A549 (cell line): ENCODE results near the gene ACBD6. TPM values are rescaled to one million over a fixed set of nuclear protein-coding genes. Genes with fewer than 3 reads are reported as not detected.
A peak's percentile ranks its signal among the peaks of the same experiment; 100 is the strongest.

Experiments used
- ATAC-seq, 2 experiments: fragments of 200-7000 bp in 1 of 2; fragments of >200 bp in 1 of 2; cut with Nextera tagmentation in 1 of 2; cut with Tn5 transposase in 1 of 2; 3 replicates each; pipeline versions ENCODE4 v1.8.0 to v1.9.1; 2018 to 2020; ENCODE audit warnings: mild to moderate bottlenecking in 1 of 2, moderate library complexity in 1 of 2
- CTCF ChIA-PET: fragments of 300-600 bp; sonication (Branson Sonifier 250); formaldehyde crosslinking; extraction: SDS; loops from one replicate; lab custom pipeline; 2021; ENCODE audit warnings: antibody characterized with exemption, inconsistent platforms; lab: Yijun Ruan, JAX
- POLR2A ChIA-PET: fragments of 350-600 bp; formaldehyde crosslinking; extraction: SDS; loops from one replicate; lab custom pipeline; 2021; ENCODE audit warnings: antibody characterized with exemption, inconsistent platforms; lab: Yijun Ruan, JAX
- DNase-seq, 2 experiments: peaks; one replicate each; pipeline versions ENCODE4 v3.0.0 to v3.0.0-alpha.2; 2011 to 2016; ENCODE audit warnings: low read depth in 1 of 2, low spot score in 1 of 2
- FAIRE-seq: peaks from 2 replicates; lab custom pipeline; 2011; peaks lifted over from hg19 to GRCh38; lab: Jason Lieb, UNC
- H3K27ac ChIP-seq, 2 experiments: fragments of >200 bp; sonication (Bioruptor Twin); formaldehyde crosslinking; 3 replicates each; pipeline ENCODE4 v1.5.1; 2016 to 2017
- H3K4me1 ChIP-seq: fragments of >200 bp; sonication (Bioruptor Twin); formaldehyde crosslinking; 3 replicates; pipeline ENCODE4 v1.6.1; 2016
- H3K4me2 ChIP-seq: fragments of >200 bp; sonication (Bioruptor Twin); formaldehyde crosslinking; 3 replicates; pipeline ENCODE4 v1.6.1; 2016
- H3K4me3 ChIP-seq: fragments of >200 bp; sonication (Bioruptor Twin); formaldehyde crosslinking; 3 replicates; pipeline ENCODE4 v1.5.1; 2016
- H3K9me3 ChIP-seq: fragments of >200 bp; sonication (Bioruptor Twin); formaldehyde crosslinking; 3 replicates; pipeline ENCODE4 v1.6.1; 2016
- BHLHE40 ChIP-seq: IDR thresholded peaks from 2 replicates; pipeline ENCODE4 v1.6.1; 2012; ENCODE audit warnings: low read depth, low read length, inconsistent platforms
- CBX8 ChIP-seq: fragments of 200-600 bp; sonication (generic); IDR thresholded peaks from 2 replicates; pipeline ENCODE4 v1.6.1; 2016
- EHMT2 ChIP-seq: fragments of 200-600 bp; sonication (generic); IDR thresholded peaks from 2 replicates; pipeline ENCODE4 v1.6.1; 2016; ENCODE audit warnings: antibody characterized with exemption, low read depth, mild to moderate bottlenecking, moderate library complexity
- FOSB ChIP-seq: fragments of 250-450 bp; sonication (Bioruptor Pico); IDR thresholded peaks from 2 replicates; pipeline ENCODE4 v1.5.0; 2020; ENCODE audit warnings: mild to moderate bottlenecking, moderate library complexity
- FOSL2 ChIP-seq, 2 experiments: fragments of 450-650 bp in 1 of 2; fragments of >200 bp in 1 of 2; sonication (Bioruptor Twin) in 1 of 2; formaldehyde crosslinking; IDR thresholded peaks; 2 replicates each; pipeline versions ENCODE4 v1.5.0 to v1.6.1; 2016 to 2020; ENCODE audit warnings: mild to moderate bottlenecking in 1 of 2, moderate library complexity in 1 of 2
- HDAC2 ChIP-seq: fragments of 200-600 bp; sonication (generic); IDR thresholded peaks from 2 replicates; pipeline ENCODE4 v1.6.1; 2016
- HOXA7 ChIP-seq: fragments of 250-450 bp; sonication (Bioruptor Pico); IDR thresholded peaks from 2 replicates; pipeline ENCODE4 v1.5.0; 2020; ENCODE audit warnings: mild to moderate bottlenecking, moderate library complexity
- HOXB5 ChIP-seq: fragments of 250-450 bp; sonication (Bioruptor Pico); IDR thresholded peaks from 2 replicates; pipeline ENCODE4 v1.5.0; 2020; ENCODE audit warnings: mild to moderate bottlenecking, moderate library complexity
- JUN ChIP-seq, 2 experiments: fragments of >200 bp; sonication (Bioruptor Twin); formaldehyde crosslinking; IDR thresholded peaks; 2 replicates in 1 of 2; 3 replicates in 1 of 2; pipeline ENCODE4 v1.6.1; 2016 to 2017
- JUNB ChIP-seq: fragments of >200 bp; sonication (Bioruptor Twin); formaldehyde crosslinking; IDR thresholded peaks from 2 replicates; pipeline ENCODE4 v1.6.1; 2016
- KDM1A ChIP-seq: fragments of 200-600 bp; sonication (generic); IDR thresholded peaks from 2 replicates; pipeline ENCODE4 v1.6.1; 2016; ENCODE audit warnings: low read depth, mild to moderate bottlenecking
- KDM5A ChIP-seq: fragments of 200-600 bp; sonication (generic); IDR thresholded peaks from 2 replicates; pipeline ENCODE4 v1.6.1; 2016; ENCODE audit warnings: antibody characterized with exemption, mild to moderate bottlenecking
- MAFK ChIP-seq: fragments of 450-650 bp; IDR thresholded peaks from 2 replicates; pipeline ENCODE4 v1.6.1; 2014; ENCODE audit not compliant: partially characterized antibody
- MAZ ChIP-seq: fragments of 150-350 bp; IDR thresholded peaks from 2 replicates; pipeline ENCODE4 v1.6.1; 2014; ENCODE audit warnings: antibody characterized with exemption, low read depth, low read length, borderline replicate concordance
- MYC ChIP-seq: IDR thresholded peaks from 2 replicates; pipeline ENCODE4 v1.6.1; 2012; ENCODE audit warnings: mild to moderate bottlenecking, inconsistent platforms, low read length, improper control_type of control experiment, borderline replicate concordance
- NFE2L2 ChIP-seq: fragments of 150-350 bp; conservative IDR thresholded peaks from 2 replicates; pipeline ENCODE4 v1.6.1; 2014; ENCODE audit warnings: low read length
- NPAS2 ChIP-seq: fragments of 250-450 bp; sonication (Bioruptor Pico); IDR thresholded peaks from 2 replicates; pipeline ENCODE4 v1.8.0; 2022; ENCODE audit warnings: mild to moderate bottlenecking, moderate library complexity, borderline replicate concordance
- NR3C1 ChIP-seq: fragments of >200 bp; sonication (Bioruptor Twin); formaldehyde crosslinking; IDR thresholded peaks from 3 replicates; pipeline ENCODE4 v1.6.1; 2017
- POLR2AphosphoS2 ChIP-seq: conservative IDR thresholded peaks from 2 replicates; pipeline ENCODE4 v1.6.1; 2012; ENCODE audit warnings: low read length, improper control_type of control experiment, inconsistent platforms
- RAD21 ChIP-seq, 2 experiments: fragments of >200 bp in 1 of 2; sonication (Bioruptor Twin) in 1 of 2; formaldehyde crosslinking in 1 of 2; IDR thresholded peaks in 1 of 2; conservative IDR thresholded peaks in 1 of 2; 2 replicates in 1 of 2; 3 replicates in 1 of 2; pipeline ENCODE4 v1.6.1; 2012 to 2018; ENCODE audit warnings: inconsistent platforms in 1 of 2
- RARB ChIP-seq: fragments of 250-450 bp; sonication (Bioruptor Pico); IDR thresholded peaks from 2 replicates; pipeline ENCODE4 v1.8.0; 2021; ENCODE audit warnings: mild to moderate bottlenecking, moderate library complexity
- RCOR1 ChIP-seq: fragments of 150-350 bp; IDR thresholded peaks from 2 replicates; pipeline ENCODE4 v1.6.1; 2014; ENCODE audit warnings: antibody characterized with exemption, low read length, low read depth
- RFX5 ChIP-seq: fragments of 450-650 bp; IDR thresholded peaks from 2 replicates; pipeline ENCODE4 v1.7.1; 2014; ENCODE audit warnings: antibody characterized with exemption, mild to moderate bottlenecking, moderate library complexity
- SMC3 ChIP-seq: fragments of >200 bp; sonication (Bioruptor Twin); formaldehyde crosslinking; IDR thresholded peaks from 3 replicates; pipeline ENCODE4 v1.6.1; 2018; ENCODE audit warnings: inconsistent platforms
- ZSCAN20 ChIP-seq: fragments of 250-450 bp; sonication (Bioruptor Pico); IDR thresholded peaks from 2 replicates; pipeline ENCODE4 v1.8.0; 2022; ENCODE audit warnings: mild to moderate bottlenecking, moderate library complexity
- WGBS: methylation state at CpG from one replicate; pipeline ENCODE4 v1.1.6; 2017; ENCODE audit errors: missing lambda C conversion rate; 5-methylcytosine and 5-hydroxymethylcytosine counted together
- polyA plus RNA-seq, 4 experiments: library from polyadenylated mRNA; depleted of rRNA in 3 of 4; stranded (reverse); fragments of >200 nt; fragmentation: RNase III in 1 of 4; extraction: RNeasy Plus Mini Kit Qiagen cat#74134 plus additional on column Dnase treatment in 1 of 4; gene quantifications; 2 replicates in 3 of 4; 3 replicates in 1 of 4; pipeline ENCODE4 v1.2.3, GENCODE V29; 2011 to 2017
- TF ChIP-seq, protein P1 (sequence below): fragments of >200 bp; sonication (Bioruptor Twin); formaldehyde crosslinking; IDR thresholded peaks from 2 replicates; pipeline ENCODE4 v1.6.1; 2016
- TF ChIP-seq, protein P2 (sequence below): IDR thresholded peaks from 2 replicates; pipeline ENCODE4 v1.6.1; 2012
- TF ChIP-seq, protein P3 (sequence below): fragments of 150-350 bp; IDR thresholded peaks from 2 replicates; pipeline ENCODE4 v1.6.1; 2014; ENCODE audit warnings: low read depth, mild to moderate bottlenecking, low read length

The ACBD6 gene
- polyA plus RNA-seq, 2 of the 4 experiments (the other 2 are of a cell fraction), result 61.4 to 91.3 TPM

DNA sequence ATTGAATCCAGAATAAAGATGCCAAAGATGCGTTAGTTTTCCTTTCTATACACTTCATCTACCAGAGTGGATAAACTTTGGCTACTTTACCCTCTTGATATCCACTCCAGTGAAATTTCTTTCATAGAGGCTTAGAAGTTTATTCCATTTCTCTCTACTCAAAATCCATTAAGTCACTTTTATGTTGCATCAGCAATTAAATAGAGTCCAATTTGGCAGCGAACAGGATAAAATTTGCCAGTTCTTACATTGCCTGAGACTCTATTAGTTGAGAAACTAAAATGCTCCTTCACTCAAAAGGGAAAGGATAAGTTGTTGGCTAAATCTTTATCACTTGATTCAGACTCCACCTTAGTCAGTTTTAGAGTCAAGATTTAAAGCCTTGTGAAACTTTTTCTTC is 57.9 kb downstream of the ACBD6 start:
- ChIA-PET CTCF (no interaction called here), POLR2A (no interaction called here)
- no peak for TF ChIP-seq RFX5
- peak; percentile 79 for TF ChIP-seq MAFK
- DNase-seq (no peak), FAIRE-seq (no peak), ATAC-seq (no peak)
- Histone ChIP-seq H3K4me2 (no peak overlapping the region), H3K4me3 (no peak overlapping the region), H3K27ac (no peak overlapping the region), H3K4me1 (no peaks in the 10 kb centered on the region), H3K9me3 (peaks cover 6% of the 10 kb centered on the region)
- WGBS, result 94% methylated on average over 2 of the region's 2 CpGs

DNA sequence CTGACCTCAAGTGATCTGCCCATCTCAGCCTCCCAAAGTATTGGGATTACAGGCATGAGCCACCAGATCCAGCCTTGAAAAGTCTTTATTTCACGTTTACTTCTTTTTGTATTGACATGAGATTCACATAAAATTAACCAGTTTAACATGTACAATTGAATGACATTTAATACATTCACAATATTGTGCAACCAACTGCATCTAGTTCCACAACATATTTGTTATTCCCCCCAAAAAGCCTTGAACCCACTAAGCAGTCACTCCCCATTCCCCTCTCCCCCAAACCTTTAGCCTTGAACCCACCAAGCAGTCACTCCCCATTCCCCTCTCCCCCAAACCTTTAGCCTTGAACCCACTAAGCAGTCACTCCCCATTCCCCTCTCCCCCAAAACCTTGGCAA is 62.0 kb downstream of the ACBD6 start:
- CTCF ChIA-PET, result no interaction called here
- H3K4me2 ChIP-seq, result no peak overlapping the region
- no peak for TF ChIP-seq FOSL2 (IDR thresholded peaks at IDR 0.05)
- TF ChIP-seq FOSL2 (CRISPR knock-in tag; IDR thresholded peaks at IDR 0.05), result no peak
- TF ChIP-seq ZSCAN20 (CRISPR knock-in tag), result no peak
- TF ChIP-seq NR3C1, result no peak
- no peak for TF ChIP-seq MYC
- no peak for TF ChIP-seq SMC3
- TF ChIP-seq, all 56 proteins: peak for 0
- H3K27ac ChIP-seq, result no peak overlapping the region
- ATAC-seq (no peak), FAIRE-seq (no peak), DNase-seq (no peak)
- WGBS, result 100% methylated on average over 1 of the region's 1 CpG
- peaks cover 6% of the 10 kb centered on the region for H3K9me3 ChIP-seq
- H3K4me3 ChIP-seq, result no peak overlapping the region
- H3K4me1 ChIP-seq, result no peaks in the 10 kb centered on the region
- POLR2A ChIA-PET, result no interaction called here

DNA sequence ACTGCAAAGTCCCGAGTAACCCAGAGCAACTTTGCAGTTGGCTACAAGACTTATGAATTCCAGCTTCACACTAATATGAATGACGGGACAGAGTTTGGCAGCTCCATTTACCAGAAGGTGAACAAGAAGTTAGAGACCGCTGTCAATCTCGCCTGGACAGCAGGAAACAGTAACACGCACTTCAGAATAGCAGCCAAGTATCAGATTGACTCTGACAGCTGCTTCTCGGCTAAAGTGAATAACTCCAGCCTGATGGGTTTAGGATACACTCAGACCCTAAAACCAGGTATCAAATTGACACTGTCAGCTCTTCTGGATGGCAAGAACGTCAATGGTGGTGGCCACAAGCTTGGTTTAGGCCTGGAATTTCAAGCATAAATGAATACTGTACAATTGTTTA is 66.8 kb downstream of the ACBD6 start:
- TF ChIP-seq KDM5A, result no peak
- TF ChIP-seq HOXA7 (CRISPR knock-in tag), result no peak
- no peak for TF ChIP-seq NR3C1
- TF ChIP-seq RAD21 (conservative IDR thresholded peaks at IDR 0.05 in 1 of 2, IDR thresholded peaks at IDR 0.05 in 1 of 2), result no peak
- TF ChIP-seq SMC3, result no peak
- no peak for TF ChIP-seq NPAS2 (CRISPR knock-in tag)
- TF ChIP-seq CBX8, result no peak
- TF ChIP-seq JUN (IDR thresholded peaks at IDR 0.05), result no peak
- no peak for TF ChIP-seq HOXB5 (CRISPR knock-in tag)
- TF ChIP-seq POLR2AphosphoS2, result no peak
- no peak for TF ChIP-seq MYC
- TF ChIP-seq HDAC2, result no peak
- TF ChIP-seq MAZ, result no peak
- TF ChIP-seq NFE2L2, result no peak
- ChIA-PET POLR2A (interaction anchor here (0.7 kb wide), 1 partner anchor 198 kb away, joined by 3 read pairs; no protein-coding TSS in a partner anchor), CTCF (interaction anchor here (1.4 to 1.6 kb wide), 2 partner anchors 10 to 13 kb away, joined by 3 to 6 read pairs; no protein-coding TSS in a partner anchor)
- no peak overlapping the region for H3K4me3 ChIP-seq
- no peak for DNase-seq
- H3K27ac ChIP-seq, result no peak overlapping the region
- H3K4me2 ChIP-seq, result no peak overlapping the region
- no peak for ATAC-seq
- FAIRE-seq, result no peak
- no peaks in the 10 kb centered on the region for H3K4me1 ChIP-seq
- 93% methylated on average over 7 of the region's 7 CpGs for WGBS
- no peaks in the 10 kb centered on the region for H3K9me3 ChIP-seq

DNA sequence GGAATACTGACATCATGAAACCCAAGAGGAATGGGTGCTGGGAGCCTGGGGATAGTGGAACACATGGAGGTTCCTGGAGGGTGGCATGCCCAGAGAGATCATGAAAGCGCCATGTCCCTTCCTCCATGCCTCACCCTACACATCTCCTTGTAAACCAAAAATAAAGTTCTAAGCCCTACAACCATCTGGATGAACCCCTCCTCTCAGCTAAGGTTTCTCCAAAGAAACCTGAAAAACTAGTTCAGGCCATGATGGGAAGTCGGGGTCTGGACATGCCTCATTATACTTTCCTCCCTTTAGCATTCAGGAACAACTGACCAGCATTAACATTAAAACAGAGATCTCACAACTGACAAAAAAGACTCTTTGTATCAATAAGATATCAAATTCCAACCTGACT is 68.5 kb downstream of the ACBD6 start:
- no peak for DNase-seq
- ChIA-PET CTCF (interaction anchor here (1.3 kb wide), 1 partner anchor 19 kb away, joined by 4 read pairs; no protein-coding TSS in a partner anchor), POLR2A (no interaction called here)
- Histone ChIP-seq H3K4me3 (no peak overlapping the region), H3K4me1 (no peaks in the 10 kb centered on the region), H3K9me3 (no peaks in the 10 kb centered on the region), H3K4me2 (no peak overlapping the region), H3K27ac (no peak overlapping the region)
- 86% methylated on average over 2 of the region's 2 CpGs for WGBS
- TF ChIP-seq, protein P1, sequence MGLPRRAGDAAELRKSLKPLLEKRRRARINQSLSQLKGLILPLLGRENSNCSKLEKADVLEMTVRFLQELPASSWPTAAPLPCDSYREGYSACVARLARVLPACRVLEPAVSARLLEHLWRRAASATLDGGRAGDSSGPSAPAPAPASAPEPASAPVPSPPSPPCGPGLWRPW, result no peak
- TF ChIP-seq BHLHE40, result no peak
- no peak for TF ChIP-seq NFE2L2
- TF ChIP-seq, protein P2, sequence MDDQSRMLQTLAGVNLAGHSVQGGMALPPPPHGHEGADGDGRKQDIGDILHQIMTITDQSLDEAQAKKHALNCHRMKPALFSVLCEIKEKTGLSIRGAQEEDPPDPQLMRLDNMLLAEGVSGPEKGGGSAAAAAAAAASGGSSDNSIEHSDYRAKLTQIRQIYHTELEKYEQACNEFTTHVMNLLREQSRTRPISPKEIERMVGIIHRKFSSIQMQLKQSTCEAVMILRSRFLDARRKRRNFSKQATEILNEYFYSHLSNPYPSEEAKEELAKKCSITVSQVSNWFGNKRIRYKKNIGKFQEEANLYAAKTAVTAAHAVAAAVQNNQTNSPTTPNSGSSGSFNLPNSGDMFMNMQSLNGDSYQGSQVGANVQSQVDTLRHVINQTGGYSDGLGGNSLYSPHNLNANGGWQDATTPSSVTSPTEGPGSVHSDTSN, result no peak
- no peak for TF ChIP-seq JUNB
- TF ChIP-seq FOSB (CRISPR knock-in tag), result no peak
- no peak for TF ChIP-seq RCOR1
- TF ChIP-seq HDAC2, result no peak
- TF ChIP-seq, protein P3, sequence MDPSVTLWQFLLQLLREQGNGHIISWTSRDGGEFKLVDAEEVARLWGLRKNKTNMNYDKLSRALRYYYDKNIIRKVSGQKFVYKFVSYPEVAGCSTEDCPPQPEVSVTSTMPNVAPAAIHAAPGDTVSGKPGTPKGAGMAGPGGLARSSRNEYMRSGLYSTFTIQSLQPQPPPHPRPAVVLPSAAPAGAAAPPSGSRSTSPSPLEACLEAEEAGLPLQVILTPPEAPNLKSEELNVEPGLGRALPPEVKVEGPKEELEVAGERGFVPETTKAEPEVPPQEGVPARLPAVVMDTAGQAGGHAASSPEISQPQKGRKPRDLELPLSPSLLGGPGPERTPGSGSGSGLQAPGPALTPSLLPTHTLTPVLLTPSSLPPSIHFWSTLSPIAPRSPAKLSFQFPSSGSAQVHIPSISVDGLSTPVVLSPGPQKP, result no peak
- TF ChIP-seq HOXA7 (CRISPR knock-in tag), result no peak
- TF ChIP-seq RARB (CRISPR knock-in tag), result no peak
- TF ChIP-seq EHMT2, result no peak
- TF ChIP-seq KDM1A, result no peak
- no peak for FAIRE-seq
- no peak for ATAC-seq
